DMS114 treated with DMSO at 0.1 percent for 48 hours (cell line): Measurements from ENCODE around the gene CUEDC1.

Source experiments
- DNase-seq: peaks from one replicate; lab custom pipeline; 2025; ENCODE audit not compliant: unreplicated experiment; lab: John Stamatoyannopoulos, UW

Gene CUEDC1

GRCh38 chr17:57900991-57901743 lies 54.0 kb downstream of the CUEDC1 start:
- no peak for DNase-seq

- no peak for DNase-seq
These were observed 55.4 kb downstream of the CUEDC1 start for GRCh38 chr17:57899822-57900221.

- no peak for DNase-seq
These were observed 55.8 kb downstream of the CUEDC1 start for GRCh38 chr17:57899391-57899790.

DNA sequence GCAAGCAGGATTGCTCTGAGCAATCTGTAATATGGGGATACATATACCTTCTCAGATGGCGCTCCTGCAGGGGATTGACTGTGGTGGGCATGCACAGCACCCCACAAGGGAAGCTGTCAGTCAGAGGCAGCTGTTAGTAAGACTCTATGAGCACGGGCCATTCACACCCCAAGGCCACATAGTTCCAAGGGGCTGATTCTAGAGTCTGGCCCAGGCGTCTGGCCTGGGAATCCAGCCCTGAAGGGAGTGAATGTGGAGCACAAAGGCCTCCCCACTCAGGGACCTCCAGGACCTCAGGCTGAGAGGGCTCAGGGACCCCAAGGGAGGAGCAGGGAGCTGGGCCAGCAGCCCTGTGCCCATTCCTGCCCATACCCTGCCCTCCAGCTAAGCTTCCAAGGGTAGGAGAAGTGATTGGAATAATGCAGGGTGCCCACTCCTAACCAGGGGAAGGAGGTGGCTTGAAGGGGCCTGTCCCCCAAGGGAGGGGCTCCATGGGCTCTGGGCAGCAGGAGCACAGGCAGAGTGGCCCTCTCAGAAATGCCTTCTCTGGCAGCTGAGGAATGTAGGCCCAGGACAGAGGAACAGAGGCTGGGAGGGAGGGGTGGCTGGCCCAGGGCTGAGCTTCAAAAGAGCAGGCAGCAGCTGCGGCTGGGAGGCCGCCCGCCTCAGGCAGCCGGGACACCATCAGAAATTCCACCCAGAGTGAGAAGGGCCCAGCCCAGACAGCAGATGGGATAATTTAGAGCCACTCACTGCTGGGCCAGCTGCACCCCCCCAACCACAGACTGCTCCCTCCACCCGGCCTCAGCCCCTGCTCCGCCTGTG lies 56.5 kb downstream of the CUEDC1 start:
- DNase-seq, result no peak

- no peak for DNase-seq
These were observed 59.7 kb downstream of the CUEDC1 start for GRCh38 chr17:57895382-57896060.

GRCh38 chr17:57894848-57895247 lies 60.4 kb downstream of the CUEDC1 start:
- no peak for DNase-seq

DNA sequence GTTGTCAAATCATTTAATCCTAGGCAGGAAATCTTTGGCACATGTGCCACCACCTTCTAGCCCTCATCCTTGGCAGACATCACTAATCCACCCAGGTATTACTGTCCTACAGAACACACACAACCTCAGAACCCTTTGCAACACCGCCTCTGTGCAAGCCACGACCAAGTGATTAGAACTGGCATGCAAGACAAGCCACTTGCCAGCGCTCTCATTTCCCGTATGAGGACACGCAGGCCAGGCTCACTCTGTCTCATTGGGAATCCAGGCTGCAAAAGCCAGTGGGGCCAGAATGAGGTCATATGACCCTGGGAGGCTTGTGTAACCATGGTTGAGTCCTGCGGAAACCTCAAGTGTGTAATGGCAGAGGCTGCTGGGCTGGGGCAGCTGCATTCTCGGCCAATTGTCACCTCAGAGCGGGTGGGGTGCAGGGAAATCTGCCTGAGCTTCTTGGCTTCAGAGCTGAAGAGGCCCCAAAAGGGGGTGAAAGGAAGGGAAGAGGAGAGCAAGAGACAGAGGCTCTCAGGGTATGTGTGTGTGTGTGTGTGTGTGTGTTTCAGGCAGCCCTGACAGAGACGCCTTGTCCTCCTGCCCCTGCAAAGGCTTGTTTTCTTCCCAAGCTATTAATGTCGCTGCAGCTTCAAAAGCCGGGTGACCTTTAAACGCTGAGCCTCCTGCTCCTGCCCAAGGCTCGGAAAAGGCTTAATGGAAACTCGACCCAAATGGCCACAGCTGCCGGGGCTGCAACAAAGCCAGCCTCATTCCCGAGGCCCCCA lies 62.2 kb downstream of the CUEDC1 start:
- no peak for DNase-seq

GRCh38 chr17:57892146-57892819 lies 62.9 kb downstream of the CUEDC1 start:
- DNase-seq, result peak; percentile 12

GRCh38 chr17:57890857-57891232 lies 64.4 kb downstream of the CUEDC1 start:
- no peak for DNase-seq

GRCh38 chr17:57889892-57890856 lies 65.0 kb downstream of the CUEDC1 start:
- no peak for DNase-seq

DNA sequence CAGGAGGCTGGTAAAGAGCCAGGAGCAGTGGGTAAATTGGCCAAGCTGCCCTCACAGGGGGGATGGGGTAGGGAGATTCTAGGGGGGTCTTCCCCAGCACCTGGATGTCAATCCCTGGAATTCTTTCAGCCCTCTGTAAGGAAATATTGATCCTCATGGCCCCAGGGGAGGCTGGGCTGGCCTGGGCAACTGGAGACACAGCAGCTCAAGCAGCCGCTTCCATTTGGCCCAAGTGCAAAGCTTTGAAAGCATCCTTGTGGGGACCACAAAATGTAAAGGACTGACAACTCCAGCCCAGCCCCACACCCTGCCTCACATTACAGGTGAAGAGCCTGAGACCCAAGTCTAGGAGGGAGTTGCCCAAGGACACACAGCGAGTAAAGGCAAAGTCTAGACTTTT lies 66.0 kb downstream of the CUEDC1 start:
- DNase-seq, result no peak

- DNase-seq, result no peak
These were observed 66.6 kb downstream of the CUEDC1 start for GRCh38 chr17:57888311-57889216.

- DNase-seq, result no peak
These were observed 68.1 kb downstream of the CUEDC1 start for GRCh38 chr17:57887161-57887560.

GRCh38 chr17:57886020-57886419 lies 69.2 kb downstream of the CUEDC1 start:
- no peak for DNase-seq

DNA sequence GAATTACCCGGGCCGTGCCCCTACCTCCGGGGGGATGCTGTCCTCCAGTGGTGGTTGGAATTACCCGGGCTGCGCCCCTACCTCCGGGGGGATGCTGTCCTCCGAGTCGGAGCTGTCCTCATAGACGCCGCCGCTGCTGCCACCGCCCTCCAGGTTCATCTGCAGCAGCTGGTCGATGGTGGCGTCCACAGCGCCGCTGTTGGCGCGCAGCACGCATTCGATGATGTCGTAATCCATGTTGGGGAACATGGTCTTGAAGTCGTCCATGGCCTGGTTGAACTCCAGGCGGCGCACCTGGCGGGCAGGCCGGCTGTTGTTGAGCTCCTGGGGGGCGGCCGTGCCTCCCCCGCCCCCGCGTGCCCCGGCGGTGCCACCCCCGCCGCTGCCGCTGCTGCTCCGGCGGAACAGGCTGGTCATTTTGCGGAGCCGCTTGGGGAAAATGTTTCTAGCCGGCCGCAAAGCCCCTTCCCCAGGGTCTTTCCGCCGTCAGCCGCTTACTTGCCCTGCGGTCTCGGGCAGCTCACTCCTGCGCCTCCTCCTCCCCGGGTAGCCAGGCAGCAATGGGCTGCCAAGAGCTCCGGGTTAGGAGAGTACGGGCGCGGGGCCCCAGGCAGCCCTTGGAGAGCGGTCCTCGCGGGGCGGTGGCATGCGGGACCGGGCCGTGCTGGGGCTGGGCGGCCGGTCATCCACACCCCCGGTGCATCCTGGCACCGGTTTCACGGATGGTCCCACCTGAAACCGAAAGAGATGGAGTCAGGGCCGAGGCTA lies 69.9 kb downstream of the CUEDC1 start:
- DNase-seq, result no peak

GRCh38 chr17:57881783-57882351 lies 73.3 kb downstream of the CUEDC1 start:
- DNase-seq, result no peak

- DNase-seq, result no peak
These were observed 74.1 kb downstream of the CUEDC1 start for GRCh38 chr17:57881143-57881542.
